ENCODE measurements around the gene SPHKAP.

Gene SPHKAP

GRCh38 chr2:227971619-227972230 lies 209.8 kb downstream of the SPHKAP start:
- TF ChIP-seq RAD21 (IDR thresholded peaks at IDR 0.05; ENCODE audit: low read depth) (no peak), EGR1 (IDR thresholded peaks at IDR 0.05) (no peak), CREB1 (IDR thresholded peaks at IDR 0.05; ENCODE audit: low read depth) (no peak), FOXM1 (IDR thresholded peaks at IDR 0.05; ENCODE audit: borderline replicate concordance, low read depth) (no peak), MAX (IDR thresholded peaks at IDR 0.05) (no peak), TEAD4 (IDR thresholded peaks at IDR 0.05) (no peak), YY1 (IDR thresholded peaks at IDR 0.05; ENCODE audit: low read depth) (no peak), NFIC (IDR thresholded peaks at IDR 0.05) (no peak), CEBPB (IDR thresholded peaks at IDR 0.05) (no peak), TCF12 (IDR thresholded peaks at IDR 0.05; ENCODE audit: low read depth) (no peak), TAF1 (IDR thresholded peaks at IDR 0.05; ENCODE audit: low read depth) (no peak), EP300 (IDR thresholded peaks at IDR 0.05; ENCODE audit: borderline replicate concordance) (no peak), ZBTB7A (IDR thresholded peaks at IDR 0.05; ENCODE audit: low read depth) (no peak)
- TF ChIP-seq, protein P1, sequence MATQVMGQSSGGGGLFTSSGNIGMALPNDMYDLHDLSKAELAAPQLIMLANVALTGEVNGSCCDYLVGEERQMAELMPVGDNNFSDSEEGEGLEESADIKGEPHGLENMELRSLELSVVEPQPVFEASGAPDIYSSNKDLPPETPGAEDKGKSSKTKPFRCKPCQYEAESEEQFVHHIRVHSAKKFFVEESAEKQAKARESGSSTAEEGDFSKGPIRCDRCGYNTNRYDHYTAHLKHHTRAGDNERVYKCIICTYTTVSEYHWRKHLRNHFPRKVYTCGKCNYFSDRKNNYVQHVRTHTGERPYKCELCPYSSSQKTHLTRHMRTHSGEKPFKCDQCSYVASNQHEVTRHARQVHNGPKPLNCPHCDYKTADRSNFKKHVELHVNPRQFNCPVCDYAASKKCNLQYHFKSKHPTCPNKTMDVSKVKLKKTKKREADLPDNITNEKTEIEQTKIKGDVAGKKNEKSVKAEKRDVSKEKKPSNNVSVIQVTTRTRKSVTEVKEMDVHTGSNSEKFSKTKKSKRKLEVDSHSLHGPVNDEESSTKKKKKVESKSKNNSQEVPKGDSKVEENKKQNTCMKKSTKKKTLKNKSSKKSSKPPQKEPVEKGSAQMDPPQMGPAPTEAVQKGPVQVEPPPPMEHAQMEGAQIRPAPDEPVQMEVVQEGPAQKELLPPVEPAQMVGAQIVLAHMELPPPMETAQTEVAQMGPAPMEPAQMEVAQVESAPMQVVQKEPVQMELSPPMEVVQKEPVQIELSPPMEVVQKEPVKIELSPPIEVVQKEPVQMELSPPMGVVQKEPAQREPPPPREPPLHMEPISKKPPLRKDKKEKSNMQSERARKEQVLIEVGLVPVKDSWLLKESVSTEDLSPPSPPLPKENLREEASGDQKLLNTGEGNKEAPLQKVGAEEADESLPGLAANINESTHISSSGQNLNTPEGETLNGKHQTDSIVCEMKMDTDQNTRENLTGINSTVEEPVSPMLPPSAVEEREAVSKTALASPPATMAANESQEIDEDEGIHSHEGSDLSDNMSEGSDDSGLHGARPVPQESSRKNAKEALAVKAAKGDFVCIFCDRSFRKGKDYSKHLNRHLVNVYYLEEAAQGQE (IDR thresholded peaks at IDR 0.05; ENCODE audit: low read depth) = no peak
- TF ChIP-seq, protein P2, sequence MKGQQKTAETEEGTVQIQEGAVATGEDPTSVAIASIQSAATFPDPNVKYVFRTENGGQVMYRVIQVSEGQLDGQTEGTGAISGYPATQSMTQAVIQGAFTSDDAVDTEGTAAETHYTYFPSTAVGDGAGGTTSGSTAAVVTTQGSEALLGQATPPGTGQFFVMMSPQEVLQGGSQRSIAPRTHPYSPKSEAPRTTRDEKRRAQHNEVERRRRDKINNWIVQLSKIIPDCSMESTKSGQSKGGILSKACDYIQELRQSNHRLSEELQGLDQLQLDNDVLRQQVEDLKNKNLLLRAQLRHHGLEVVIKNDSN (IDR thresholded peaks at IDR 0.05) = no peak

- no peak for TF ChIP-seq TEAD4 (IDR thresholded peaks at IDR 0.05)
- no peak for TF ChIP-seq CEBPB (IDR thresholded peaks at IDR 0.05)
- TF ChIP-seq, protein P1 (IDR thresholded peaks at IDR 0.05; ENCODE audit: low read depth) = no peak
- no peak for TF ChIP-seq TAF1 (IDR thresholded peaks at IDR 0.05; ENCODE audit: low read depth)
- no peak for TF ChIP-seq MAX (IDR thresholded peaks at IDR 0.05)
- TF ChIP-seq CREB1 (IDR thresholded peaks at IDR 0.05; ENCODE audit: low read depth) = no peak
- TF ChIP-seq YY1 (IDR thresholded peaks at IDR 0.05; ENCODE audit: low read depth) = no peak
- TF ChIP-seq FOXM1 (IDR thresholded peaks at IDR 0.05; ENCODE audit: borderline replicate concordance, low read depth) = no peak
- no peak for TF ChIP-seq EP300 (IDR thresholded peaks at IDR 0.05; ENCODE audit: borderline replicate concordance)
- no peak for TF ChIP-seq TCF12 (IDR thresholded peaks at IDR 0.05; ENCODE audit: low read depth)
- no peak for TF ChIP-seq RAD21 (IDR thresholded peaks at IDR 0.05; ENCODE audit: low read depth)
- TF ChIP-seq, protein P2 (IDR thresholded peaks at IDR 0.05) = no peak
- TF ChIP-seq NFIC (IDR thresholded peaks at IDR 0.05) = no peak
- no peak for TF ChIP-seq ZBTB7A (IDR thresholded peaks at IDR 0.05; ENCODE audit: low read depth)
Measured at GRCh38 chr2:227960317-227960716, 221.2 kb downstream of the SPHKAP start.

GRCh38 chr2:227942965-227943364 lies 238.5 kb downstream of the SPHKAP start:
- TF ChIP-seq FOXM1 (IDR thresholded peaks at IDR 0.05; ENCODE audit: borderline replicate concordance, low read depth) = no peak
- TF ChIP-seq MAX (IDR thresholded peaks at IDR 0.05) = no peak
- no peak for TF ChIP-seq ZBTB7A (IDR thresholded peaks at IDR 0.05; ENCODE audit: low read depth)

DNA sequence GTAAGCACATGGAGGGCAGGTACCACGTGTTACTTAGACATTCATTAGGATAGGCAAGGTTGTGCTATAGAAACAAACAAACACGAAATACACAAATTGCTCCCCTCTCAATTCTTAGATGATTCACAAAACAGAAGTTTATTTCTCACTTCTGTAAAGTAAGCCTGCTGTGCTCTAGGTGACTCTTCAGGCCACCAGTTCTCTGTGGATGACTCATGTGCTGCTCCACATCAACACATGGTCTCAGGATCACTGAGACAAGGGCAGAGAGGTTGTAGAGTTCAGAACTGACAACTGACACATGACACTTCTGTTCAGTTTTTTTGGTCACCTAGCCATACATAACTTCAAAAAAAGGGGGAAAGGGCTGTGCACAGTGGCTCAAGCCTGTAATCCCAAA lies 239.5 kb downstream of the SPHKAP start:
- no peak for TF ChIP-seq FOXM1 (IDR thresholded peaks at IDR 0.05; ENCODE audit: borderline replicate concordance, low read depth)
- TF ChIP-seq, protein P2 (IDR thresholded peaks at IDR 0.05) = no peak
- TF ChIP-seq, protein P1 (IDR thresholded peaks at IDR 0.05; ENCODE audit: low read depth) = no peak
- TF ChIP-seq NFIC (IDR thresholded peaks at IDR 0.05) = no peak
- no peak for TF ChIP-seq RAD21 (IDR thresholded peaks at IDR 0.05; ENCODE audit: low read depth)
- no peak for TF ChIP-seq TCF12 (IDR thresholded peaks at IDR 0.05; ENCODE audit: low read depth)
- no peak for TF ChIP-seq TEAD4 (IDR thresholded peaks at IDR 0.05)
- TF ChIP-seq YY1 (IDR thresholded peaks at IDR 0.05; ENCODE audit: low read depth) = no peak
- TF ChIP-seq MAX (IDR thresholded peaks at IDR 0.05) = no peak
- no peak for TF ChIP-seq CREB1 (IDR thresholded peaks at IDR 0.05; ENCODE audit: low read depth)
- no peak for TF ChIP-seq TAF1 (IDR thresholded peaks at IDR 0.05; ENCODE audit: low read depth)
- TF ChIP-seq EGR1 (IDR thresholded peaks at IDR 0.05) = no peak
- TF ChIP-seq ZBTB7A (IDR thresholded peaks at IDR 0.05; ENCODE audit: low read depth) = no peak
- TF ChIP-seq CEBPB (IDR thresholded peaks at IDR 0.05) = no peak
- no peak for TF ChIP-seq EP300 (IDR thresholded peaks at IDR 0.05; ENCODE audit: borderline replicate concordance)
